ENCODE data around the gene HSPA5.

DNA sequence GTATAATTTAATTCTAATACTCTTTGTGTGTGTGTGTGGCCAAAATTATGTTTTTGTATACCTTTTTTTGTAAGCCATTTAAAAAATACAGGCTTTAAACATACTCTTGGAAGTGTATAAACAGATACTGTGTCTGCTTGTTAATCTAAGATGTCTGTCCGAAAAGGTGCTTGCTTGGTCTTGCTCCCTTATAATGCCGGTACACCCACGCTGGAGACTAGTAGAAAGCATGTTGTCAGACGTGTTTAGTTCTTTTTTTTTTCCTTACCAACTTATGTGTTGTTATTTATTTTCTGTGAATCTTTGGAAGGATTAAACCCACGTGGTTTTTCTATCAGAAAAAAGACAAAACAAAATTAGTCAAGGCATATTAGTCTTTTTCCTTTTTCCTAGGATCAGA lies 29.9 kb upstream of the HSPA5 start:
- no peak for TF ChIP-seq RAD21 (IDR thresholded peaks at IDR 0.05; ENCODE audit: low read length)
- no peak for TF ChIP-seq POLR2A (IDR thresholded peaks at IDR 0.05; ENCODE audit: low read depth, low read length)
- no peak for TF ChIP-seq CHD1 (IDR thresholded peaks at IDR 0.05; ENCODE audit: low read depth, low read length)
- TF ChIP-seq, protein P1, sequence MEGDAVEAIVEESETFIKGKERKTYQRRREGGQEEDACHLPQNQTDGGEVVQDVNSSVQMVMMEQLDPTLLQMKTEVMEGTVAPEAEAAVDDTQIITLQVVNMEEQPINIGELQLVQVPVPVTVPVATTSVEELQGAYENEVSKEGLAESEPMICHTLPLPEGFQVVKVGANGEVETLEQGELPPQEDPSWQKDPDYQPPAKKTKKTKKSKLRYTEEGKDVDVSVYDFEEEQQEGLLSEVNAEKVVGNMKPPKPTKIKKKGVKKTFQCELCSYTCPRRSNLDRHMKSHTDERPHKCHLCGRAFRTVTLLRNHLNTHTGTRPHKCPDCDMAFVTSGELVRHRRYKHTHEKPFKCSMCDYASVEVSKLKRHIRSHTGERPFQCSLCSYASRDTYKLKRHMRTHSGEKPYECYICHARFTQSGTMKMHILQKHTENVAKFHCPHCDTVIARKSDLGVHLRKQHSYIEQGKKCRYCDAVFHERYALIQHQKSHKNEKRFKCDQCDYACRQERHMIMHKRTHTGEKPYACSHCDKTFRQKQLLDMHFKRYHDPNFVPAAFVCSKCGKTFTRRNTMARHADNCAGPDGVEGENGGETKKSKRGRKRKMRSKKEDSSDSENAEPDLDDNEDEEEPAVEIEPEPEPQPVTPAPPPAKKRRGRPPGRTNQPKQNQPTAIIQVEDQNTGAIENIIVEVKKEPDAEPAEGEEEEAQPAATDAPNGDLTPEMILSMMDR (conservative IDR thresholded peaks at IDR 0.05; ENCODE audit: low read depth, low read length), result no peak
- TF ChIP-seq RCOR1 (IDR thresholded peaks at IDR 0.05; ENCODE audit: insufficient replicate concordance, low read length), result no peak
- no peak for TF ChIP-seq SMC3 (IDR thresholded peaks at IDR 0.05; ENCODE audit: low read depth, low read length)
- no peak for TF ChIP-seq RFX5 (IDR thresholded peaks at IDR 0.05; ENCODE audit: low read depth, low read length)
